Measurements from ENCODE around the gene KIAA0513.

GRCh38 chr16:85006639-85007038, 21.0 kb upstream of the KIAA0513 start:
- TF ChIP-seq CTCF (IDR thresholded peaks at IDR 0.05) = no peak
- no peak for TF ChIP-seq EZH2 (IDR thresholded peaks at IDR 0.05; ENCODE audit: borderline replicate concordance, insufficient read depth, low read depth, low read length, poor library complexity, severe bottlenecking)
